Naive B cell (primary cell): Measurements from ENCODE around the gene UFSP2. TPM values are rescaled to one million over a fixed set of nuclear protein-coding genes. Genes with fewer than 3 reads are reported as not detected.

Experiments
- ATAC-seq, 2 donors: fragments of 150-1000 bp; cut with Tn5 transposase; 2 replicates each; pipeline ENCODE4 v1.10.0; 2021; ENCODE audit warnings: low read depth in 2 of 2, mild to moderate bottlenecking in 2 of 2, moderate library complexity in 2 of 2
- DNase-seq: peaks from one replicate; pipeline ENCODE4 v3.0.0; 2022
- H3K27ac Mint-ChIP-seq, 6 donors: one replicate each; pipeline ENCODE4 v1.8.0; 2020 to 2022; ENCODE audit warnings: mild to moderate bottlenecking in 6 of 6, mixed read lengths in 6 of 6, moderate library complexity in 5 of 6, inconsistent platforms in 2 of 6
- H3K27me3 Mint-ChIP-seq, 3 donors: one replicate each; pipeline ENCODE4 v1.8.0; 2021 to 2022; ENCODE audit warnings: mixed read lengths in 3 of 3, mild to moderate bottlenecking in 1 of 3
- H3K36me3 Mint-ChIP-seq, 2 donors: one replicate each; pipeline ENCODE4 v1.8.0; 2020 to 2022; ENCODE audit warnings: mixed read lengths in 2 of 2, inconsistent platforms in 1 of 2, mild to moderate bottlenecking in 1 of 2
- H3K4me1 Mint-ChIP-seq, 3 donors: one replicate each; pipeline ENCODE4 v1.8.0; 2020 to 2022; ENCODE audit warnings: mixed read lengths in 3 of 3, inconsistent platforms in 1 of 3, mild to moderate bottlenecking in 1 of 3, moderate library complexity in 1 of 3
- H3K4me3 Mint-ChIP-seq, 8 donors: one replicate each; pipeline ENCODE4 v1.8.0; 2020 to 2022; ENCODE audit warnings: mild to moderate bottlenecking in 8 of 8, mixed read lengths in 8 of 8, moderate library complexity in 8 of 8, inconsistent platforms in 2 of 8
- H3K9me3 Mint-ChIP-seq, 7 donors: one replicate each; pipeline ENCODE4 v1.8.0; 2020 to 2022; ENCODE audit warnings: mixed read lengths in 7 of 7, mild to moderate bottlenecking in 5 of 7, inconsistent platforms in 2 of 7, moderate library complexity in 1 of 7
- polyA plus RNA-seq, 6 donors: library from polyadenylated mRNA; unstranded; fragments of 300-500 nt; fragmentation: Illumina TruSeq; gene quantifications; one replicate each; pipeline ENCODE4 v1.2.3, GENCODE V29; 2021; ENCODE audit warnings: low read depth in 6 of 6

Gene UFSP2
- polyA plus RNA-seq: 10 to 100 TPM; 21.3 to 40.1 (median 32.3) TPM

DNA sequence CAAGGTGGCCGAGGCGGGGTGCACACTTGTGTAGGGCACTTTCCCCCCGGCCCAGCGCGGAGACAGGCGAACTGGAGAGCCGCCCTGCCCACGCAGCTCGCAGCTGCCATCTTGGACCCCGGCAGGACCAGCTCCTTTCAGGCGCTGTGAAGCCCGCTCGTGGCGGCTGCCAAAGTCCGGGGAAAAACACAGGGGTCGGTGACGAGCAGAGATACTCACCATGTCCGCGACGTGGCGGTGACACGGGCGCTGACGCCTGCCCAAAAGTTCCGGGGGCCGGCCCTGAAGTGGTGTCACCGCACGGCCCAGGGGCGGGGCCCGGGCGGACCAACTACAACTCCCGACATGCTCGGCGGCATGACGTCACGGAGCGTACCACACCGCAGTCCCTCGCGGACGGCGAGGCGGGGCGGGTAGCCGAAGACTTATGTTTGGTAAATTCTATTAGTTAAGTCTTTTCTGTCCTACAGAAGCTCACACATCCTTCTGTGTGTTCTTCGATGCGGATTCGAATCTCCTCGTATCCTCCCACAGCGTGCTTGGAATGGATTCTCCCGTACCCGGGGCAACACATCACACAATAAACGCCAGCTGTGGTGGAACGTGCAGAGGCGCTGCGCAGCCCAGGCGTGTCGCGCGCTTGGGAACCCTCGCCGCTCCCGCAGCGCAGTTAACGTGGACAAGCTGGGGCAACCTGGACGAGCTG is at the start of gene UFSP2:
UFSP2 (minus strand) TSS at position 318 of the 706 bp plus-strand sequence; CDS start at position 222, 96 bp downstream.
- Mint-ChIP-seq H3K4me1 (peaks cover 23 to 35% (median 31%) of the 10 kb centered on the region in 3 donors), H3K4me3 (peak within 1 kb of the TSS; percentile 78 to 97 (median 90)), H3K36me3 (peaks cover 9 to 11% of the 10 kb centered on the region in 2 donors), H3K27ac (peak within 1 kb of the TSS; percentile 95 to 100 (median 100)), H3K27me3 (peaks cover 0 to 21% (median 0%) of the 10 kb centered on the region in 3 donors), H3K9me3 (no peaks in the 10 kb centered on the region)
- peak; percentile 93 for DNase-seq
- peak; percentile 83 to 86 for ATAC-seq

GRCh38 chr4:185473247-185473646 is 47.5 kb upstream of the UFSP2 start:
- no peaks in the 10 kb centered on the region for H3K36me3 Mint-ChIP-seq
- H3K4me1 Mint-ChIP-seq: peaks cover 8 to 20% (median 17%) of the 10 kb centered on the region in 3 donors
- H3K27me3 Mint-ChIP-seq: peaks cover 13 to 27% (median 20%) of the 10 kb centered on the region in 3 donors
- H3K4me3 Mint-ChIP-seq: peak overlapping the region in 1 of 8 donors; percentile 78
- ATAC-seq (no peak), DNase-seq (no peak)
- no peak overlapping the region for H3K27ac Mint-ChIP-seq
- H3K9me3 Mint-ChIP-seq: peaks cover 0 to 5% (median 0%) of the 10 kb centered on the region in 7 donors

DNA sequence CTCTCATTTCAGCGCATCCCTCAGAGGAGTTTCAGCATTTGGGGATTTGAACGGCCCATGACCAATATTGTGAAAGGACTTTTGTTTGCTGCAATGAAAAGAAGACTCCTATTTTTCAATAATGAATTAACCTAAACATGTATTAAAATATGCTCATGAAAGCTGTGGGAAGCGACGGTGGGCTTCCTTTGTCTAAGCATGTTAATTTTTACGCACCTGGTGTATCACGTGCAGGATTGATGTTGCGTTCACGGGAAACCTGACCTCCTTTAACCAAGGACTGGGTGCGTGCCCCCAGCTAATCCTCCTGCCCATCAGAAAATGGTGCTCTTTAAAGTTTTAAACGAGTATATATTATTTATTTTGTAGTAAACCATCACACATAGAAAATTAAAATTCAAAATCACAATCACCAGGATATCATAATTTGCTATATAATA is 46.4 kb upstream of the UFSP2 start:
- Mint-ChIP-seq H3K4me1 (peaks cover 8 to 20% (median 17%) of the 10 kb centered on the region in 3 donors), H3K4me3 (peak overlapping the region; percentile 78 to 92 (median 90)), H3K36me3 (no peaks in the 10 kb centered on the region), H3K27me3 (peaks cover 9 to 17% (median 9%) of the 10 kb centered on the region in 3 donors), H3K27ac (peak overlapping the region; percentile 53 to 96 (median 84)), H3K9me3 (peaks cover 0 to 5% (median 0%) of the 10 kb centered on the region in 7 donors)
- ATAC-seq (no peak), DNase-seq (peak; percentile 11)

DNA sequence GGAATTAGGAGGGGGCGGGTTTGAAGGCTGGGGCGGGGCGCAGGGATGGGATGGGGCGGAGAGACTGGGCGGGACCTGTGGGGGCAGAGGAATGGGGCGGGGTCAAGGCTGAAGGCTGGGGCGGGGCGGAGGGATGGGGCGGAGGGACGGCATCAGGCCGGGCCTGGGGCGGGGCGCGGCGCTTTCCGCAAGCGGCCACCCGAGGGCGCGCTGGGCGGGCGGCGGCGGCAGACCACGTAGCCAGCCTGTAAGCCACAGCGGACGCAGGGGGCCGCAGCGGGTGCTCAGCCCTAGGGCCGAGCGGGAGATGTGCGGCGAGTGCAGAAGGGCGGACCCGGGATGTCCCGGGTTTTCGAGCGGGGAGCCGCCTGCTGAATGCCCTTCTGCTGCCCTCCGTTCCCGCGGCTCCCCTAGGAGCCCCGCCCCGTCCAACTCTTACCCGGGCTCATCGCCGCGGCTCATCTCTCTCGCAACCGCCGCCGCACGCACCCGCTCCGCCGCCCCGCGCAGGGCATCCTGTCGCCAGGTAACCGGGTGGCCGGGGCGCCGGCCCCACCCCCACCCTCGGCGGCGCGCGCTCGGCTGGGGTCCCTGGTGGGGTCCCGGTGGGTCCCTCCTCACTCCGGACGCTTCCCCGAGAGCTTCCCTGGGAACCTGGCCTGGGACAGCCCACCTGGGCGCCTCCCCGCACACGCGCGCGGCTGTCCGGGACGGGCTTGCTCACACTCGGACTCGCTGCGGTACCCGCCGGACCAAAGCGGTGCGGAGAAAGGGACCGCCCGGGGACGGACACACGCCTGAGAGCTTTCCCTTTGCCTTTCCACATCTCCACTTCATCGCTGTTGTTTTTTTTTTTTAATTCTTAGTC is 45.7 kb upstream of the UFSP2 start, which contains the start of gene CCDC110:
CCDC110 (minus strand) TSS at position 499 of the 868 bp plus-strand sequence; CDS start at position 449, 50 bp downstream.
- peak within 1 kb of the TSS; percentile 86 to 96 (median 93) for H3K27ac Mint-ChIP-seq
- peaks cover 2 to 17% (median 4%) of the 10 kb centered on the region in 3 donors for H3K27me3 Mint-ChIP-seq
- H3K9me3 Mint-ChIP-seq: peaks cover 0 to 5% (median 0%) of the 10 kb centered on the region in 7 donors
- no peaks in the 10 kb centered on the region for H3K36me3 Mint-ChIP-seq
- H3K4me3 Mint-ChIP-seq: peak within 1 kb of the TSS; percentile 85 to 92 (median 90)
- ATAC-seq: peak; percentile 76 to 79
- peaks cover 8 to 20% (median 17%) of the 10 kb centered on the region in 3 donors for H3K4me1 Mint-ChIP-seq
- peak; percentile 82 for DNase-seq

- H3K36me3 Mint-ChIP-seq: no peaks in the 10 kb centered on the region
- peaks cover 0 to 20% (median 4%) of the 10 kb centered on the region in 3 donors for H3K27me3 Mint-ChIP-seq
- peak overlapping the region; percentile 81 to 92 (median 86) for H3K4me3 Mint-ChIP-seq
- H3K27ac Mint-ChIP-seq: peak overlapping the region; percentile 82 to 96 (median 88)
- peak; percentile 65 for DNase-seq
- H3K4me1 Mint-ChIP-seq: peaks cover 8 to 20% (median 17%) of the 10 kb centered on the region in 3 donors
- H3K9me3 Mint-ChIP-seq: peaks cover 0 to 5% (median 0%) of the 10 kb centered on the region in 7 donors
- peak; percentile 46 to 50 for ATAC-seq
Observed at GRCh38 chr4:185470501-185471195, 44.9 kb upstream of the UFSP2 start.

- peaks cover 8 to 20% (median 17%) of the 10 kb centered on the region in 3 donors for H3K4me1 Mint-ChIP-seq
- DNase-seq (peak; percentile 5), ATAC-seq (no peak)
- H3K4me3 Mint-ChIP-seq: peak overlapping the region in 2 of 8 donors; percentile 2 to 83
- peak overlapping the region in 2 of 6 donors; percentile 31 to 51 for H3K27ac Mint-ChIP-seq
- H3K9me3 Mint-ChIP-seq: peaks cover 0 to 5% (median 0%) of the 10 kb centered on the region in 7 donors
- H3K36me3 Mint-ChIP-seq: no peaks in the 10 kb centered on the region
- peaks cover 0 to 13% (median 4%) of the 10 kb centered on the region in 3 donors for H3K27me3 Mint-ChIP-seq
Observed at GRCh38 chr4:185469580-185470154, 43.9 kb upstream of the UFSP2 start.

DNA sequence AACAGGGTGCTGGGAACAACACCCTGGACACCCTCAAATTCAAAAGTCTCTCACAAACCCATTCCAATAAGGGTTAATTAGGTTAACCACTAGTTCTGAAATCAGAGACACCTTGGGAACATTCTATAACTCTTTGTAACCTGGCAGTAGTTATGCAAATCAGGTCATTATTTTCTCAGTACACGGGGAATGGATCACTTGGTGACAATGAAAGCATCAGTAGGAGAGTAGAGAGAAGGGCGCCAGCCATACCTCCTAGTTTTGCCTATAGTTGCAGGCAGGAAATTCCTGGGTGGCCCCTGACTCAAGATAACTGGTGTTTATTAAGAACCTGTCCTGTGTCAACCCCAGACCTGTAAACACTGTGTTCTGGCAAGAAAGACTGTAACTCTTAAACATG is 43.2 kb upstream of the UFSP2 start:
- Mint-ChIP-seq H3K27ac (peak overlapping the region in 1 of 6 donors; percentile 4), H3K27me3 (peaks cover 0 to 11% (median 4%) of the 10 kb centered on the region in 3 donors), H3K36me3 (no peaks in the 10 kb centered on the region), H3K9me3 (peaks cover 0 to 5% (median 0%) of the 10 kb centered on the region in 7 donors), H3K4me1 (peaks cover 8 to 20% (median 17%) of the 10 kb centered on the region in 3 donors), H3K4me3 (peak overlapping the region in 1 of 8 donors; percentile 8)
- DNase-seq (no peak), ATAC-seq (no peak)

GRCh38 chr4:185467991-185468390 is 42.2 kb upstream of the UFSP2 start:
- peaks cover 0 to 5% (median 0%) of the 10 kb centered on the region in 7 donors for H3K9me3 Mint-ChIP-seq
- peaks cover 0 to 16% (median 4%) of the 10 kb centered on the region in 3 donors for H3K27me3 Mint-ChIP-seq
- ATAC-seq (no peak), DNase-seq (no peak)
- peaks cover 8 to 20% (median 17%) of the 10 kb centered on the region in 3 donors for H3K4me1 Mint-ChIP-seq
- H3K27ac Mint-ChIP-seq: no peak overlapping the region
- peak overlapping the region in 1 of 8 donors; percentile 41 for H3K4me3 Mint-ChIP-seq
- no peaks in the 10 kb centered on the region for H3K36me3 Mint-ChIP-seq

GRCh38 chr4:185467101-185467500 is 41.3 kb upstream of the UFSP2 start:
- no peak for ATAC-seq
- H3K9me3 Mint-ChIP-seq: peaks cover 0 to 3% (median 0%) of the 10 kb centered on the region in 7 donors
- no peaks in the 10 kb centered on the region for H3K36me3 Mint-ChIP-seq
- H3K4me3 Mint-ChIP-seq: no peak overlapping the region
- peaks cover 0 to 16% (median 0%) of the 10 kb centered on the region in 3 donors for H3K27me3 Mint-ChIP-seq
- no peak overlapping the region for H3K27ac Mint-ChIP-seq
- H3K4me1 Mint-ChIP-seq: peaks cover 8 to 14% (median 11%) of the 10 kb centered on the region in 3 donors
- no peak for DNase-seq

- Mint-ChIP-seq H3K4me3 (no peak overlapping the region), H3K36me3 (no peaks in the 10 kb centered on the region), H3K27ac (peak overlapping the region in 1 of 6 donors; percentile 22), H3K27me3 (peaks cover 0 to 23% (median under 1%) of the 10 kb centered on the region in 3 donors), H3K4me1 (peaks cover 4 to 10% (median 5%) of the 10 kb centered on the region in 3 donors), H3K9me3 (peaks cover 0 to 3% (median 0%) of the 10 kb centered on the region in 7 donors)
- ATAC-seq: no peak
- no peak for DNase-seq
Observed at GRCh38 chr4:185465707-185466106, 39.9 kb upstream of the UFSP2 start.

GRCh38 chr4:185464887-185465286 is 39.1 kb upstream of the UFSP2 start:
- no peak for ATAC-seq
- Mint-ChIP-seq H3K27me3 (peaks cover 7 to 31% (median 8%) of the 10 kb centered on the region in 3 donors), H3K4me3 (no peak overlapping the region), H3K9me3 (peaks cover 0 to 3% (median 0%) of the 10 kb centered on the region in 7 donors), H3K27ac (no peak overlapping the region), H3K36me3 (no peaks in the 10 kb centered on the region), H3K4me1 (peaks cover 0 to 5% (median 0%) of the 10 kb centered on the region in 3 donors)
- DNase-seq: no peak

- Mint-ChIP-seq H3K4me3 (no peak overlapping the region), H3K27me3 (peaks cover 12 to 38% (median 15%) of the 10 kb centered on the region in 3 donors), H3K27ac (no peak overlapping the region), H3K36me3 (no peaks in the 10 kb centered on the region), H3K4me1 (no peaks in the 10 kb centered on the region), H3K9me3 (no peaks in the 10 kb centered on the region)
- DNase-seq (no peak), ATAC-seq (no peak)
Observed at GRCh38 chr4:185464183-185464582, 38.4 kb upstream of the UFSP2 start.
